Tibial nerve (tissue), 4 donors: ENCODE results near the gene REPS2. TPM values are rescaled to one million over a fixed set of nuclear protein-coding genes. Genes with fewer than 3 reads are reported as not detected.

Experiments used
- DNase-seq, 2 donors: peaks; one replicate each; pipeline ENCODE4 v3.0.0-alpha.2; 2019; ENCODE audit warnings: low spot score in 2 of 2
- H3K27ac ChIP-seq, 4 donors: fragments of 200-600 bp; sonication (generic) in 3 of 4; one replicate each; pipeline ENCODE4 v1.5.1; 2017 to 2019; ENCODE audit warnings: mild to moderate bottlenecking in 1 of 4
- H3K27me3 ChIP-seq, 2 donors: fragments of 200-600 bp; sonication (generic) in 1 of 2; one replicate each; pipeline versions ENCODE4 v1.5.1 to v1.6.0; 2017 to 2019
- H3K36me3 ChIP-seq, 3 donors: fragments of 200-600 bp; sonication (generic); one replicate each; pipeline ENCODE4 v1.5.1; 2018 to 2019
- H3K4me1 ChIP-seq, 4 donors: fragments of 200-600 bp; sonication (generic) in 3 of 4; one replicate each; pipeline ENCODE4 v1.5.1; 2017 to 2019
- H3K4me3 ChIP-seq, 4 donors: fragments of 200-600 bp; sonication (generic) in 3 of 4; one replicate each; pipeline ENCODE4 v1.5.1; 2017 to 2019; ENCODE audit warnings: mild to moderate bottlenecking in 1 of 4, moderate library complexity in 1 of 4
- H3K9me3 ChIP-seq, 4 donors: fragments of 200-600 bp; sonication (generic) in 3 of 4; one replicate each; pipeline ENCODE4 v1.5.1; 2017 to 2019
- CTCF ChIP-seq, 5 experiments: fragments of 200-600 bp in 3 of 5; fragments of 450-650 bp in 2 of 5; sonication (generic) in 3 of 5; IDR thresholded peaks; one replicate each; pipeline ENCODE4 v1.5.1; 2016 to 2019; ENCODE audit warnings: antibody characterized with exemption in 5 of 5, mild to moderate bottlenecking in 3 of 5, moderate library complexity in 2 of 5
- EP300 ChIP-seq, 2 donors: sonication (generic); formaldehyde crosslinking; IDR thresholded peaks; one replicate each; pipeline ENCODE4 v1.6.1; 2017; ENCODE audit warnings: antibody characterized with exemption in 2 of 2, mild to moderate bottlenecking in 1 of 2
- POLR2A ChIP-seq, 2 donors: fragments of 450-650 bp; IDR thresholded peaks; one replicate each; pipeline ENCODE4 v1.6.1; 2017; ENCODE audit warnings: antibody characterized with exemption in 2 of 2, mild to moderate bottlenecking in 2 of 2, moderate library complexity in 2 of 2
- WGBS, 2 donors: methylation state at CpG; one replicate each; pipeline ENCODE4 v1.1.5; 2018; 5-methylcytosine and 5-hydroxymethylcytosine counted together
- total RNA-seq, 4 donors: library from RNA; depleted of rRNA; stranded (reverse); fragments of >200 nt; gene quantifications; one replicate each; pipeline ENCODE4 v1.1.0, GENCODE V29; 2016

The REPS2 gene
- total RNA-seq, 4 donors from 2014 or later = 7.5 to 26.0 (median 9.7) TPM

- H3K4me1 ChIP-seq = peaks cover 0 to 6% (median 0%) of the 10 kb centered on the region in 4 donors
- no peaks in the 10 kb centered on the region for H3K9me3 ChIP-seq
- no peak overlapping the region for H3K4me3 ChIP-seq
- H3K27me3 ChIP-seq = peaks cover 0 to 4% of the 10 kb centered on the region in 2 donors
- TF ChIP-seq EP300 (IDR thresholded peaks at IDR 0.05) (no peak), CTCF (IDR thresholded peaks at IDR 0.05) (no peak), POLR2A (IDR thresholded peaks at IDR 0.05) (no peak)
- no peak for DNase-seq
- H3K36me3 ChIP-seq = no peaks in the 10 kb centered on the region
- H3K27ac ChIP-seq = no peak overlapping the region
Measured at GRCh38 chrX:17028356-17028755, 81.9 kb downstream of the REPS2 start.

DNA sequence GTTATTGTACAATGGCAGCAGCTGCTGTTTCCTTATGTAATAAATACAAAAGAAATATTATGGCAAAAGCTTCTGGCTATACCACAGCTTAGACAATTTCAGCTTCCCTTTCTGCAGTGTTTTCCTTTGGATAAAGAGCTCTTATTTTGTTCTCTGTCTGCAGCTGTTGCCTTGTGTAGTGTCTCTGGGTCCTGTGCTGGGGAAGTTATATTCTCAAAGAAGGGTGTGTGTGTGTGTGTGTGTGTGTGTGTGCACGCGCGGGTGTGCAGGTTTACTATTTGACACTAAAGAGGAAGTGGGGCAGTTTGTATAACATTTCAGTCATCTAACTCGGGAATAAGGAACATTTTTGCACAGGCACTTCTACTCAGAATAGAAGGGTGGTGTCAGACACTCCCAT, 83.6 kb downstream of the REPS2 start:
- Histone ChIP-seq H3K27ac (no peak overlapping the region), H3K36me3 (no peaks in the 10 kb centered on the region), H3K4me3 (no peak overlapping the region), H3K4me1 (peaks cover 0 to 6% (median 0%) of the 10 kb centered on the region in 4 donors), H3K27me3 (peaks cover 0 to 4% of the 10 kb centered on the region in 2 donors), H3K9me3 (no peaks in the 10 kb centered on the region)
- no peak for DNase-seq
- WGBS, 2 donors = 33 to 51% methylated on average over 4 of the region's 4 CpGs
- TF ChIP-seq POLR2A (IDR thresholded peaks at IDR 0.05) (no peak), CTCF (IDR thresholded peaks at IDR 0.05) (no peak), EP300 (IDR thresholded peaks at IDR 0.05) (no peak)

DNA sequence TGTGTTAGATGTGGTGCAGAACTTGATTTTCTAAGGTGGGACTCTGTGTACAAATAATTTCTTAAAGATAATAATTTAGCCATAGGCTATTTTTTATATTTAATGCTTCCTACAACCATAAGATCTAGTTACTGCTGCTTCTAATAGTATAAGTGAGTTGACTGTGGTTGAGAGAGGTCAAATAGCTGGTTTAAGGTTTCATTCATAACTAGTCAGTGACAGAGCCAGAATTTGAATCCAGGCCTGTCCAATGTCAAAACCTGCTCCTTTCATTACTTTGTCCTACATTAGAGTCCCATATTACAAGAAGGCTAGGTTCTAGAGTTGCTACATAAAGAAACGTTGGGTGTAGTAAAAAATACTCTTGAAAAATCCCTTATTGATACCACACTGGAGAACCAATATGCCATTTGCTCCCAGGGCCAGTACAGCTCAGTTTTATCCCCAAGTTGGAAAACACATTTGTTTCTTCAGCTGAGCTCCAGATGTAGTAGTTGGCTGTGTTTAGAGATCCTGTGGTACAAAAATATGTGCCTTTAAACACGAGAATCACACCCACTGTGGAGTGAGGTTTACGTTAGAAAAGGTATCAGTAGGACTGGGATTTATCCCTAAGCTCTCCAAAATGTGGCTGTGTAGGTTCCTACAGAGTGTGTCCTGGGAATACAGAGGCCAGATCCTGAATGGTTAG, 84.3 kb downstream of the REPS2 start:
- H3K36me3 ChIP-seq = no peaks in the 10 kb centered on the region
- WGBS, 2 donors = 51 to 60% methylated on average over 3 of the region's 3 CpGs
- peak in 1 of 2 donors; percentile 4 for DNase-seq
- TF ChIP-seq POLR2A (IDR thresholded peaks at IDR 0.05) (no peak), EP300 (IDR thresholded peaks at IDR 0.05) (no peak), CTCF (IDR thresholded peaks at IDR 0.05) (no peak)
- H3K4me1 ChIP-seq = peaks cover 0 to 6% (median 0%) of the 10 kb centered on the region in 4 donors
- H3K4me3 ChIP-seq = no peak overlapping the region
- H3K27ac ChIP-seq = peak overlapping the region in 2 of 4 donors; percentile 25 to 58
- no peaks in the 10 kb centered on the region for H3K9me3 ChIP-seq
- H3K27me3 ChIP-seq = peaks cover 0 to 1% of the 10 kb centered on the region in 2 donors

GRCh38 chrX:17031827-17032226, 85.4 kb downstream of the REPS2 start:
- Histone ChIP-seq H3K27ac (peak overlapping the region in 2 of 4 donors; percentile 17 to 58), H3K4me1 (peaks cover 0 to 6% (median 0%) of the 10 kb centered on the region in 4 donors), H3K9me3 (no peaks in the 10 kb centered on the region), H3K27me3 (no peaks in the 10 kb centered on the region), H3K4me3 (no peak overlapping the region), H3K36me3 (no peaks in the 10 kb centered on the region)
- no peak for TF ChIP-seq POLR2A (IDR thresholded peaks at IDR 0.05)
- TF ChIP-seq CTCF (IDR thresholded peaks at IDR 0.05) = no peak
- TF ChIP-seq EP300 (IDR thresholded peaks at IDR 0.05) = no peak
- DNase-seq = no peak

DNA sequence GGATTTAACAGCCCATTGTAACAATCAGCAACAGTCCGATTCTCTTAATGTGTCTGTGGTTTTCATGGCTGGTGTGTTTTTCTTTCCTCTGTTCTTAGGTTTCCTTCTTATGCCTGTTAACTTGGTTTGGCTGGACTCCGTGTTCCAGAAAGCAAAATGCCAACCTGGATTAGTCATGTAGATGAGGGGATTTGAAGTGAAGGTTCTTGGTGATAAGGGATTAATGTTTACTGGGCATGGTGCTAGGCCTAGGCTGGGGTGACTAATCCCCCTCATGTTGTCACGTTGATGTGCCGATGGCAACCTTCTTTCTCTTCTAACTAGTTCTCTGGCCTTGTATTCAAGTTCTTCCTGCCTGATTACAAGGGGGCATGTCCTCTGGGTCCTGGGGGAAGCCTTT, 85.9 kb downstream of the REPS2 start:
- Histone ChIP-seq H3K4me3 (no peak overlapping the region), H3K27ac (peak overlapping the region in 2 of 4 donors; percentile 17 to 58), H3K9me3 (no peaks in the 10 kb centered on the region), H3K4me1 (peaks cover 0 to 6% (median 0%) of the 10 kb centered on the region in 4 donors), H3K36me3 (no peaks in the 10 kb centered on the region), H3K27me3 (no peaks in the 10 kb centered on the region)
- TF ChIP-seq POLR2A (IDR thresholded peaks at IDR 0.05) (no peak), EP300 (IDR thresholded peaks at IDR 0.05) (no peak), CTCF (IDR thresholded peaks at IDR 0.05) (no peak)
- DNase-seq = peak in 1 of 2 donors; percentile 14
- WGBS, 2 donors = 60 to 72% methylated on average over 4 of the region's 4 CpGs
